Stomach (tissue), 4 donors: ENCODE results near the gene ACR.

ENCODE experiments used
- POLR2AphosphoS5 ChIP-seq, 3 donors: sonication (generic); formaldehyde crosslinking; IDR thresholded peaks; one replicate each; pipeline ENCODE4 v1.6.1; 2016; ENCODE audit warnings: antibody characterized with exemption in 3 of 3
- TF ChIP-seq, protein P1 (sequence below), 7 experiments: fragments of 450-650 bp in 4 of 7; fragments of 200-600 bp in 3 of 7; sonication (generic) in 3 of 7; IDR thresholded peaks; one replicate each; pipeline ENCODE4 v1.5.1; 2016 to 2019; ENCODE audit warnings: antibody characterized with exemption in 7 of 7, control low read depth in 2 of 7, mild to moderate bottlenecking in 1 of 7

DNA sequence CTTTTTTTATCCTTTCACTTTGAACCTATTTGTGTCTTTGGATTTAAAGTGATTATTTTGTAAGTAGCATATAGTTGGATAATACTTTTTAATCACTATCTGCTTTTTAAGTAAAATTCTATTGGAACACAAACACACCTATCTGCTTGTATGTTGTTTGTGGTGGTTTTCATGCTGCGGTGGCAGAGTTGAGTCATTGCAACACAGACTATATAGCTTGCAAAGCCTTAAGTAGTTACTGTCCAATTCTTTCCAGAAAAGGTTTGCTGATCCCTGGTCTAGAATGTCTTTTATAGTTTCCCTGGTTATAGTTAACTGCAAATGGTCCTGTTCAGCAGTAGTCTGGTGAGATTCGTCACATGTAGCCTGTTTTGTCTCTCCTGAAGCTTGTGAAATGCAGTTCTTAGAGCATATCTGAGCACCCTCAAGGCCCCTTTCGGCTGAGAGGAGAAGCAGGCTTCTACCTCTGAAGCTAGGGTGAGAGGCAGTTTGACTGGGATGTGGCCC, 43.9 kb upstream of the ACR start:
- TF ChIP-seq, protein P1, sequence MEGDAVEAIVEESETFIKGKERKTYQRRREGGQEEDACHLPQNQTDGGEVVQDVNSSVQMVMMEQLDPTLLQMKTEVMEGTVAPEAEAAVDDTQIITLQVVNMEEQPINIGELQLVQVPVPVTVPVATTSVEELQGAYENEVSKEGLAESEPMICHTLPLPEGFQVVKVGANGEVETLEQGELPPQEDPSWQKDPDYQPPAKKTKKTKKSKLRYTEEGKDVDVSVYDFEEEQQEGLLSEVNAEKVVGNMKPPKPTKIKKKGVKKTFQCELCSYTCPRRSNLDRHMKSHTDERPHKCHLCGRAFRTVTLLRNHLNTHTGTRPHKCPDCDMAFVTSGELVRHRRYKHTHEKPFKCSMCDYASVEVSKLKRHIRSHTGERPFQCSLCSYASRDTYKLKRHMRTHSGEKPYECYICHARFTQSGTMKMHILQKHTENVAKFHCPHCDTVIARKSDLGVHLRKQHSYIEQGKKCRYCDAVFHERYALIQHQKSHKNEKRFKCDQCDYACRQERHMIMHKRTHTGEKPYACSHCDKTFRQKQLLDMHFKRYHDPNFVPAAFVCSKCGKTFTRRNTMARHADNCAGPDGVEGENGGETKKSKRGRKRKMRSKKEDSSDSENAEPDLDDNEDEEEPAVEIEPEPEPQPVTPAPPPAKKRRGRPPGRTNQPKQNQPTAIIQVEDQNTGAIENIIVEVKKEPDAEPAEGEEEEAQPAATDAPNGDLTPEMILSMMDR (IDR thresholded peaks at IDR 0.05): no peak
- no peak for TF ChIP-seq POLR2AphosphoS5 (IDR thresholded peaks at IDR 0.05)
